ENCODE results near the gene HOTAIR. TPM values are rescaled to one million over a fixed set of nuclear protein-coding genes. Genes with fewer than 3 reads are reported as not detected.

Gene HOTAIR

GRCh38 chr12:53924521-53925405 lies 50.0 kb downstream of the HOTAIR start:
- H3K79me1 ChIP-seq (replicated peaks; ENCODE audit: low read length, poor library complexity, severe bottlenecking) = no peaks in the 10 kb centered on the region
- H3K23ac ChIP-seq (ENCODE audit: low read length in 2 of 2) = no peak overlapping the region
- H2BK15ac ChIP-seq (ENCODE audit: low read depth, poor library complexity, severe bottlenecking) = no peak overlapping the region
- peaks cover 20% of the 10 kb centered on the region for H3K9me3 ChIP-seq (ENCODE audit: control insufficient read depth, low read length)
- no peak overlapping the region for H3K27ac ChIP-seq (ENCODE audit: low read length, poor library complexity, severe bottlenecking)
- H3K9ac ChIP-seq (ENCODE audit: low read length) = no peak overlapping the region
- no peak overlapping the region for H2AFZ ChIP-seq (ENCODE audit: low read depth, low read length)
- no peak overlapping the region for H3K14ac ChIP-seq (ENCODE audit: low read length in 2 of 2)
- H2BK12ac ChIP-seq (ENCODE audit: low read length in 2 of 2) = no peak overlapping the region
- H3K4ac ChIP-seq (ENCODE audit: low read depth in 1 of 2, low read length in 2 of 2) = no peak overlapping the region
- DNase-seq = no peak
- no peaks in the 10 kb centered on the region for H3K36me3 ChIP-seq (ENCODE audit: control insufficient read depth in 1 of 2, insufficient read depth in 2 of 2, low read depth in 1 of 2, low read length in 2 of 2)
- no peak overlapping the region for H3K4me2 ChIP-seq (ENCODE audit: low read length, poor library complexity, severe bottlenecking)
- 58% methylated on average over 1 of the region's 2 CpGs for WGBS
- no peak overlapping the region for H3K18ac ChIP-seq (ENCODE audit: low read depth in 1 of 2, low read length in 2 of 2)
- H4K91ac ChIP-seq (ENCODE audit: low read length) = no peak overlapping the region
- H4K8ac ChIP-seq (ENCODE audit: low read length) = no peak overlapping the region
- no peak overlapping the region for H2BK120ac ChIP-seq (ENCODE audit: low read depth, low read length)
- H3K4me1 ChIP-seq (ENCODE audit: control insufficient read depth, insufficient read depth, low read depth, low read length) = no peaks in the 10 kb centered on the region
- no peak overlapping the region for H2BK5ac ChIP-seq (ENCODE audit: low read depth, low read length, poor library complexity, severe bottlenecking)
- peaks cover 79 to 96% of the 10 kb centered on the region in 2 experiments for H3K27me3 ChIP-seq (ENCODE audit: control insufficient read depth in 1 of 2, insufficient read depth in 1 of 2, low read length in 2 of 2)
- H3K4me3 ChIP-seq (ENCODE audit: insufficient read depth in 1 of 2, low read depth in 1 of 2, low read length in 2 of 2) = no peak overlapping the region
- H2AK5ac ChIP-seq (ENCODE audit: low read length, severe bottlenecking) = no peak overlapping the region

GRCh38 chr12:53916788-53917655 lies 57.7 kb downstream of the HOTAIR start:
- no peak overlapping the region for H3K4me2 ChIP-seq (ENCODE audit: low read length, poor library complexity, severe bottlenecking)
- no peak overlapping the region for H2AK5ac ChIP-seq (ENCODE audit: low read length, severe bottlenecking)
- no peak overlapping the region for H2BK120ac ChIP-seq (ENCODE audit: low read depth, low read length)
- 67% methylated on average over 2 of the region's 5 CpGs for WGBS
- H3K27me3 ChIP-seq (ENCODE audit: control insufficient read depth in 1 of 2, insufficient read depth in 1 of 2, low read length in 2 of 2) = peaks cover 33 to 65% of the 10 kb centered on the region in 2 experiments
- no peak overlapping the region for H2BK15ac ChIP-seq (ENCODE audit: low read depth, poor library complexity, severe bottlenecking)
- H3K9me3 ChIP-seq (ENCODE audit: control insufficient read depth, low read length) = no peaks in the 10 kb centered on the region
- H3K23ac ChIP-seq (ENCODE audit: low read length in 2 of 2) = no peak overlapping the region
- H3K4me3 ChIP-seq (ENCODE audit: insufficient read depth in 1 of 2, low read depth in 1 of 2, low read length in 2 of 2) = no peak overlapping the region
- no peak overlapping the region for H3K18ac ChIP-seq (ENCODE audit: low read depth in 1 of 2, low read length in 2 of 2)
- no peak for DNase-seq
- H3K27ac ChIP-seq (ENCODE audit: low read length, poor library complexity, severe bottlenecking) = no peak overlapping the region
- no peak overlapping the region for H4K91ac ChIP-seq (ENCODE audit: low read length)
- H3K4ac ChIP-seq (ENCODE audit: low read depth in 1 of 2, low read length in 2 of 2) = no peak overlapping the region
- H3K4me1 ChIP-seq (ENCODE audit: control insufficient read depth, insufficient read depth, low read depth, low read length) = no peaks in the 10 kb centered on the region
- H3K9ac ChIP-seq (ENCODE audit: low read length) = no peak overlapping the region
- no peaks in the 10 kb centered on the region for H3K36me3 ChIP-seq (ENCODE audit: control insufficient read depth in 1 of 2, insufficient read depth in 2 of 2, low read depth in 1 of 2, low read length in 2 of 2)
- H2AFZ ChIP-seq (ENCODE audit: low read depth, low read length) = no peak overlapping the region
- H3K14ac ChIP-seq (ENCODE audit: low read length in 2 of 2) = no peak overlapping the region
- H2BK12ac ChIP-seq (ENCODE audit: low read length in 2 of 2) = no peak overlapping the region
- H4K8ac ChIP-seq (ENCODE audit: low read length) = no peak overlapping the region
- no peaks in the 10 kb centered on the region for H3K79me1 ChIP-seq (replicated peaks; ENCODE audit: low read length, poor library complexity, severe bottlenecking)
- no peak overlapping the region for H2BK5ac ChIP-seq (ENCODE audit: low read depth, low read length, poor library complexity, severe bottlenecking)

Small RNAs within 50 kb of the gene (small RNA-seq; reads per million reads assigned to genes)
- not detected for gene AC012531.3 (ENCODE audit: low read depth)
- gene AC012531.4 (ENCODE audit: low read depth) = not detected
- gene MIR196A2 (ENCODE audit: low read depth) = 67.3 reads per million, percentile 91 among the genes with 10 or more reads in this experiment
- gene RF01905 (ENCODE audit: low read depth) = not detected
- gene RF01906 (ENCODE audit: low read depth) = not detected

Data from mesenchymal stem cell (in vitro differentiated cells and primary cell).